ENCODE data around the gene FMNL1. TPM values are rescaled to one million over a fixed set of nuclear protein-coding genes. Genes with fewer than 3 reads are reported as not detected.
A peak's percentile ranks its signal among the peaks of the same experiment; 100 is the strongest.
"Not testable (repeated sequence)": the region's sequence is repeated elsewhere in the genome, so short reads cannot be mapped to it uniquely, and the experiment has no call there.

The FMNL1 gene
- polyA plus RNA-seq, 4 donors = 3.1 to 15.4 (median 6.9) TPM

DNA sequence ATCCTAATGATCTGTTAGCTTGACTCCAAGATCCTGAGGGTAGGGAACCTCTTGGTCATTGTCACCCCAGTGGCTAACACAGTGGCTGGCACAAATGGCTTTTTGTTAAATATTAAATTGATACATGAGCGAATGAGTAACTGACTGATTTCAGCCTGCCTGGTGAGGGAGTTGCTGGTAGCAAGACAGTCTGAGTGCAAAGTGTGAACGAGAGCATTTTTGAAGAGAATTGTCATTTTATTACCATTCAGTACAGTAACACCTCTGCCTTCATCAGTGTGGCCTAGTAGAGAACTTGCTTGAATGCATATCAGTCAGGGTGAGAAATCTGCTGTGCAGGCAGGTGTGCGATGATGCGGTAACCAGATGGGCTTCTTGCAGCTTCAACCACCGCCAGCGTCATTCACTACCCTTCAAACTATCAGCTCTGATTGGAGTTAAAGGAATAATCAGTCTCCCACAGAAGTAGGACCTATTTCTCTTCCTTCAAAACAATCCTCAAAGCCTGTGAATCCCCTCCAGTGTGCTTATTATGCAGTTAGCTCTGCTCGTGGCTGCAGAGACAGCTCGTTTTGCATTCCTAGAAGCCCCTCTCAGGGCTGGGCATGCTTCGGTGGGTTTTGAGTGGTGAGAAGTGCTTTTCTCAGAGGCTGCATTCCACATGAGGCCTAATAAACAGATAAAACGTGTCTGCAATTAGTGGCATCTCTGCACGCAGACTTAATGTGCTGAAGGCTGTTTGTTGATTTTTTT lies 31.0 kb upstream of the FMNL1 start:
- Histone ChIP-seq H3K27ac (ENCODE audit: low read depth in 1 of 3, low read length in 2 of 3) (peak overlapping the region in 1 of 3 donors; percentile 74), H3K36me3 (ENCODE audit: control insufficient read depth in 3 of 3, insufficient read depth in 2 of 3, low read depth in 1 of 3, low read length in 3 of 3) (no peaks in the 10 kb centered on the region), H3K4me3 (ENCODE audit: low read depth in 1 of 3, low read length in 3 of 3) (no peak overlapping the region), H3K9me3 (ENCODE audit: control insufficient read depth in 2 of 2, insufficient read depth in 1 of 2, low read depth in 1 of 2, low read length in 1 of 2) (no peaks in the 10 kb centered on the region), H3K4me1 (ENCODE audit: control insufficient read depth in 3 of 3, insufficient read depth in 2 of 3, low read depth in 1 of 3, low read length in 2 of 3) (peaks cover 0 to 32% (median 3%) of the 10 kb centered on the region in 3 donors), H3K27me3 (ENCODE audit: control insufficient read depth in 3 of 3, insufficient read depth in 3 of 3, low read length in 3 of 3) (no peaks in the 10 kb centered on the region)
- WGBS, 3 donors = 55 to 69% (median 62%) methylated on average over 11 of the region's 11 CpGs
- FAIRE-seq = no peak
- DNase-seq = peak; percentile 53 to 61

DNA sequence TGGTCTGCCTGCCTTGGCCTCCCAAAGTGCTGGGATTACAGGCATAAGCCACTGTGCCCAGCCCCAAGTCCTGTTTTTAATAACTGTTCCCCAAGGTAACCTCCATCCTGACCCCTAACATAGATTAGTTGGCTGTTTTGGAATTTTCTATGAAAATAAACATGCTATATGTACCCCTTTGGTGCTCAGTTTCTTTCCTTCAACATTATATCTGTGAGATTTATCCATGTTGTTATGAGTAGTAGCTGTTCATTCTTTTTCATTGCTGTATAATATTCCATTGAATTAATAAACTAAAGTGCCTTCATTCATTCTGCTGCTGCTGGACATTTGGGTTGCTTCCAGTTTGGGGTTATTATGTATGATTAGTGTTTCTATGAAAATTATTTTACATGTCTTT lies 26.3 kb upstream of the FMNL1 start:
- H3K27ac ChIP-seq (ENCODE audit: low read depth in 1 of 3, low read length in 2 of 3) = no peak overlapping the region
- FAIRE-seq (no peak), DNase-seq (no peak)
- H3K4me1 ChIP-seq (ENCODE audit: control insufficient read depth in 3 of 3, insufficient read depth in 2 of 3, low read depth in 1 of 3, low read length in 2 of 3) = peaks cover 0 to 26% (median 2%) of the 10 kb centered on the region in 3 donors
- no peaks in the 10 kb centered on the region for H3K9me3 ChIP-seq (ENCODE audit: control insufficient read depth in 2 of 2, insufficient read depth in 1 of 2, low read depth in 1 of 2, low read length in 1 of 2)
- H3K27me3 ChIP-seq (ENCODE audit: control insufficient read depth in 3 of 3, insufficient read depth in 3 of 3, low read length in 3 of 3) = no peaks in the 10 kb centered on the region
- no peaks in the 10 kb centered on the region for H3K36me3 ChIP-seq (ENCODE audit: control insufficient read depth in 3 of 3, insufficient read depth in 2 of 3, low read depth in 1 of 3, low read length in 3 of 3)
- H3K4me3 ChIP-seq (ENCODE audit: low read depth in 1 of 3, low read length in 3 of 3) = no peak overlapping the region

DNA sequence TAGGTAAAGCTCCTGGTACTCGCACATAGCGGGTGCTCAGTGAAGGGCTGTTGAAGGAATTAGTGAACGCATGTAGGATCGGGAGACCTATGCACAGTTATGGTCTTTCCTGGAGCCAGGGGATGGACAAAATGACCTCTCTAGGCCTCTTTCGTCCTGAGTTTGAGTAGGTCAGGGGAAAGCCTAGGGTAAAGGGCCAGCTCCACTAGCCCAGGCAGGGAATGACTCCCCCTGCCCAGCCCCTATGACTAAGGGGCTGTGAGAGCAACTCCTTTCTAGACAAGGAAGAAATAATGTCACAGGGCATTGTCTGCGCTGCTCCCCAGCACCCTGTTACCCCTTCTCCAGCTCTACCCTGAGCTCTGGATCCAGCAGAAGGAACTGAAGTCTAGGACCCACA lies 24.6 kb upstream of the FMNL1 start:
- Histone ChIP-seq H3K4me3 (ENCODE audit: low read depth in 1 of 3, low read length in 3 of 3) (no peak overlapping the region), H3K36me3 (ENCODE audit: control insufficient read depth in 3 of 3, insufficient read depth in 2 of 3, low read depth in 1 of 3, low read length in 3 of 3) (no peaks in the 10 kb centered on the region), H3K27me3 (ENCODE audit: control insufficient read depth in 3 of 3, insufficient read depth in 3 of 3, low read length in 3 of 3) (no peaks in the 10 kb centered on the region), H3K4me1 (ENCODE audit: control insufficient read depth in 3 of 3, insufficient read depth in 2 of 3, low read depth in 1 of 3, low read length in 2 of 3) (peaks cover 0 to 13% (median 2%) of the 10 kb centered on the region in 3 donors), H3K9me3 (ENCODE audit: control insufficient read depth in 2 of 2, insufficient read depth in 1 of 2, low read depth in 1 of 2, low read length in 1 of 2) (no peaks in the 10 kb centered on the region), H3K27ac (ENCODE audit: low read depth in 1 of 3, low read length in 2 of 3) (no peak overlapping the region)
- no peak for DNase-seq
- FAIRE-seq = no peak
- WGBS, 3 donors = 79 to 88% (median 82%) methylated on average over 6 of the region's 6 CpGs

DNA sequence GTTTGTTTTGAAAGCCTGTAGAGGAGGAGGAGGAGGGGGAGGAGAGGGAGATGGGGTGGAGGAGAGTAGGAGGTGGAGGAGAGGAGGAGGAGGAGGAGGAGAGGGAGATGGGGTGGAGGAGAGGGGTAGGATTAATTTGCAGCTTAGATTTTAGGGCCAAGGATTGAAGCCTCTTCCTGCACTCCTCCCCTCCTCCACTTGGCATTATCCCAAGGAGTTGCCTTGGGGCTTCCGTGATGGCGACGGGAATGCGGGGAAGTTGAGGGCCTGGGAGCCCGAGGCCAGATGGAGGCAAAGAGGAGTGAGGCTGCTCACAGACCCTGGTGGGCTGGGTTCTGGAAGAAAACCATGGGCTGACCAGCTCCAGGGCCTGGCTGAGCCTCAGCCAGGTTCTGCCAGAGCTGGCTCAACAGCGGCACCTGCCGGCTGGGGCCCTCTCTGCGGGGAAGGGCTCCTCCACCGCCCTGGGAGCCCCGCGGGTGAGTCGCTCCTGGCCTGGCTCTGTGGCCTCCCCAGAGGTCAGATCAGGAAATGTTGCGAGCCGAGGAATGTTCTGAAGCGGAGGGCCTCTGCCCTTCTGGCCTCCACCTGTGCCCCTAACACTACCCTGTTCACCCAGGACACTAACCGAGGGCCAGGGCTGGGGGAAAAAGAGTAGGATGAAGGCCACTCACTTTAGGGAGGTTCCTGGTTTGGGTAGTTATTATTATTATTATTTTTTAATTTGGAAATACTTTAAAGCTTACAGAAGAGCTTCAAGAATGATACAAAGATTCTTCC lies 23.9 kb upstream of the FMNL1 start:
- Histone ChIP-seq H3K9me3 (ENCODE audit: control insufficient read depth in 2 of 2, insufficient read depth in 1 of 2, low read depth in 1 of 2, low read length in 1 of 2) (no peaks in the 10 kb centered on the region), H3K36me3 (ENCODE audit: control insufficient read depth in 3 of 3, insufficient read depth in 2 of 3, low read depth in 1 of 3, low read length in 3 of 3) (no peaks in the 10 kb centered on the region), H3K27ac (ENCODE audit: low read depth in 1 of 3, low read length in 2 of 3) (peak overlapping the region in 1 of 3 donors; percentile 42), H3K27me3 (ENCODE audit: control insufficient read depth in 3 of 3, insufficient read depth in 3 of 3, low read length in 3 of 3) (no peaks in the 10 kb centered on the region), H3K4me3 (ENCODE audit: low read depth in 1 of 3, low read length in 3 of 3) (no peak overlapping the region), H3K4me1 (ENCODE audit: control insufficient read depth in 3 of 3, insufficient read depth in 2 of 3, low read depth in 1 of 3, low read length in 2 of 3) (peaks cover 0 to 13% (median 2%) of the 10 kb centered on the region in 3 donors)
- DNase-seq (peak; percentile 88 to 94), FAIRE-seq (no peak)
- WGBS, 3 donors = 2 to 4% (median 2%) methylated on average over 13 to 16 of the region's 16 CpGs

DNA sequence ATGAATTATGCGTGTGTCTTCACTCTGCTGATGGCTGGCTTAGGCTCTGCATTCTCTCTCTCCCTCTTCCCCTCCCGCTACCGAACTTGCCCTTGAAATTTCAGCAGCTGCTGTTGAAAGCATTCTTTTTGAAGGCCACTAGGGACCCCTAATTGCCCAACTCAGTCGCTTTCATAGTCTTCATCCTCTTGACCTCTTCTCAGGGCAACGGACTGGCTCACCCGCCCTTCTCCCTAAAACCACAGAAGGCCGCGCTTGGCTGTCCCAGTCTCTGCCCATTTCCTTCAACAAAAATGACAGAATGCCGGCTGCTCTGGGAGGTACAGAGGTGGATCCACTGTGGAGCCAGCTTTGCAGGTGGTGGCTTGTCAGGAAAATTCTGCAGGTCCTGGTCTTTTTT lies 21.0 kb upstream of the FMNL1 start:
- no peaks in the 10 kb centered on the region for H3K9me3 ChIP-seq (ENCODE audit: control insufficient read depth in 2 of 2, insufficient read depth in 1 of 2, low read depth in 1 of 2, low read length in 1 of 2)
- H3K36me3 ChIP-seq (ENCODE audit: control insufficient read depth in 3 of 3, insufficient read depth in 2 of 3, low read depth in 1 of 3, low read length in 3 of 3) = no peaks in the 10 kb centered on the region
- peaks cover 0 to 10% (median 2%) of the 10 kb centered on the region in 3 donors for H3K4me1 ChIP-seq (ENCODE audit: control insufficient read depth in 3 of 3, insufficient read depth in 2 of 3, low read depth in 1 of 3, low read length in 2 of 3)
- WGBS, 3 donors = 69 to 85% (median 85%) methylated on average over 9 of the region's 9 CpGs
- DNase-seq (no peak), FAIRE-seq (no peak)
- H3K27me3 ChIP-seq (ENCODE audit: control insufficient read depth in 3 of 3, insufficient read depth in 3 of 3, low read length in 3 of 3) = no peaks in the 10 kb centered on the region
- no peak overlapping the region for H3K27ac ChIP-seq (ENCODE audit: low read depth in 1 of 3, low read length in 2 of 3)
- no peak overlapping the region for H3K4me3 ChIP-seq (ENCODE audit: low read depth in 1 of 3, low read length in 3 of 3)

DNA sequence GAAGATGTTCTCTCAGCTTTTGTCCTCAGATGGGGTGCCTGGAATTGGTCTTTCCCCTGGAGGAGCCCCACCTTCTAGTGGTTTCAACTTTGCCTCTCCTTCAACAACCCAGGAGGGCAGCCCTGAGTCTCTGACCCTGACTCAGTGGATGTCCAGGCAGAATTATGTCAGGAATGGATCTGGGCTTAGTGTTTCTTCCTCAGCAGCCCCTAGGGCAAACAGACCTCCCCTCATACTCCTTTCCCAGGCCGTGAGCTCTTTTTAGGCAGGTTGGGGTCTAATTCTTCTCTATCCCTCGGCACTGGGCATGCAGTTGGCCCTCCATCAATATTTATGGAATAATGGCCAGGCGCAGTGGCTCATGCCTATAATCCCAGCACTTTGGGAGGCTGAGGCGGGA lies 20.2 kb upstream of the FMNL1 start:
- H3K27me3 ChIP-seq (ENCODE audit: control insufficient read depth in 3 of 3, insufficient read depth in 3 of 3, low read length in 3 of 3) = no peaks in the 10 kb centered on the region
- H3K36me3 ChIP-seq (ENCODE audit: control insufficient read depth in 3 of 3, insufficient read depth in 2 of 3, low read depth in 1 of 3, low read length in 3 of 3) = no peaks in the 10 kb centered on the region
- 94 to 99% (median 95%) methylated on average over 4 of the region's 4 CpGs for WGBS, 3 donors
- H3K9me3 ChIP-seq (ENCODE audit: control insufficient read depth in 2 of 2, insufficient read depth in 1 of 2, low read depth in 1 of 2, low read length in 1 of 2) = no peaks in the 10 kb centered on the region
- peaks cover 0 to 10% (median 2%) of the 10 kb centered on the region in 3 donors for H3K4me1 ChIP-seq (ENCODE audit: control insufficient read depth in 3 of 3, insufficient read depth in 2 of 3, low read depth in 1 of 3, low read length in 2 of 3)
- no peak for DNase-seq
- FAIRE-seq = no peak
- H3K27ac ChIP-seq (ENCODE audit: low read depth in 1 of 3, low read length in 2 of 3) = no peak overlapping the region
- H3K4me3 ChIP-seq (ENCODE audit: low read depth in 1 of 3, low read length in 3 of 3) = no peak overlapping the region

DNA sequence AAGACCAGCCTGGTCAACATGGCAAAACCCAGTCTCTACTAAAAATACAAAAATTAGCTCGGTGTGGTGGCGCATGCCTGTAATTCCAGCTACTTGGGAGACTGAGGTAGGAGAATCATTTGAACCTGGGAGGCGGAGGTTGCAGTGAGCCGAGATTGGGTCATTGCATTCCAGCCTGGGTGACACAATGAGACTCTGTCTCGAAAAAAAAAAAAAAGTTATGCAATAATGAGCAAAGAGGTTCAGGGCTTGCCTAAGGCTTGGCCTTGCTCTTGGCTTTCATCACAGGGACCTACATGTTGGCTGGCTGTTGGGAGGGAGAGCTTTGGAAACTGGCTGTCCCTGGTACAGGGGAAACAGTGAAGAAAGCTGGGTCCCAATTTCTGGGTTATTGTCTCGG lies 19.8 kb upstream of the FMNL1 start:
- 70 to 78% (median 71%) methylated on average over 6 of the region's 6 CpGs for WGBS, 3 donors
- not testable (repeated sequence) for H3K9me3 ChIP-seq (ENCODE audit: control insufficient read depth in 2 of 2, insufficient read depth in 1 of 2, low read depth in 1 of 2, low read length in 1 of 2); H3K36me3 ChIP-seq (ENCODE audit: control insufficient read depth in 3 of 3, insufficient read depth in 2 of 3, low read depth in 1 of 3, low read length in 3 of 3); DNase-seq; H3K27ac ChIP-seq (ENCODE audit: low read depth in 1 of 3, low read length in 2 of 3); FAIRE-seq; H3K27me3 ChIP-seq (ENCODE audit: control insufficient read depth in 3 of 3, insufficient read depth in 3 of 3, low read length in 3 of 3); H3K4me1 ChIP-seq (ENCODE audit: control insufficient read depth in 3 of 3, insufficient read depth in 2 of 3, low read depth in 1 of 3, low read length in 2 of 3); H3K4me3 ChIP-seq (ENCODE audit: low read depth in 1 of 3, low read length in 3 of 3)

DNA sequence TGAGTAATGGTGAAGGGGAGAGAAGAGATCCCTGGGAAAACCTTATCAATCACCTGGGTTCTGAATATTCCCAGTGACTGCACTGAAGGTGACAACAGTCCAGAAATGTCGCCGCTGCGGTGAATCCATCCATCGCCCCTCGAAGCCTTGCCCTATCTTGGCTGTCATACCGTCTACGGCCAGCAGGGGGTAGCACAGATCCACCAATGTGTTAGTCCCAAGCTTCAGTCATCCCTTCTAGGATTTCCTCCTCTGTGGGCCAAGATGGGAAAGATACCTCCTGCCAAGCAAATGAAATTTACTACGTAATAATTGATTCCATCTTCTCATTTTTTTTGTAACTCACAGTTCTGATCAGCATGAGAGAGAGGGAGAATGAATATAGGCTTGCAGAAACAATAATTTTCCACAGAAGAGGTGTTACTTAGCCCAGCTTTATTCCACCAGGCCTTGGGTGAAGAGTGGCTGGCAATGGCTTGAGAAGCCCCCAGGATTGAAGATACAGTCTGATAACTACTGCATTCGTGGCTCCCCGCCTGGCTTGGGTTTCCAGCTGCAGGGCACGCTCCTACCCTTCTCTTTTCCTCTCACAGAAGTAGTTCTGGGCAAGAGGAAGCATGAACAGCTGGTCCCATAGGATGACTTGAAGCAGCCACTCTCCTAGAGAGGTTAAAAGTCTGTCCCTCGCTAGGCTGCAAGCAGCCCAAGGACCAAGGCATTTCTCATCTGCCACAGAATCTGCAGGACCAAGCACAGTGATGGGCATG lies 2.6 kb upstream of the FMNL1 start:
- WGBS, 3 donors = 7 to 14% (median 12%) methylated on average over 12 of the region's 12 CpGs
- Histone ChIP-seq H3K36me3 (ENCODE audit: control insufficient read depth in 3 of 3, insufficient read depth in 2 of 3, low read depth in 1 of 3, low read length in 3 of 3) (no peaks in the 10 kb centered on the region), H3K4me3 (ENCODE audit: low read depth in 1 of 3, low read length in 3 of 3) (no peak overlapping the region), H3K27ac (ENCODE audit: low read depth in 1 of 3, low read length in 2 of 3) (no peak overlapping the region), H3K27me3 (ENCODE audit: control insufficient read depth in 3 of 3, insufficient read depth in 3 of 3, low read length in 3 of 3) (peaks cover 0 to 34% (median 2%) of the 10 kb centered on the region in 3 donors), H3K9me3 (ENCODE audit: control insufficient read depth in 2 of 2, insufficient read depth in 1 of 2, low read depth in 1 of 2, low read length in 1 of 2) (no peaks in the 10 kb centered on the region), H3K4me1 (ENCODE audit: control insufficient read depth in 3 of 3, insufficient read depth in 2 of 3, low read depth in 1 of 3, low read length in 2 of 3) (peaks cover 0 to 3% (median 0%) of the 10 kb centered on the region in 3 donors)
- DNase-seq = peak; percentile 79 to 83
- FAIRE-seq = no peak

Data from small intestine (tissue), 7 donors.